Progenitor cell of endocrine pancreas (in vitro differentiated cells): ENCODE measurements around the gene PDP2. TPM values are rescaled to one million over a fixed set of nuclear protein-coding genes. Genes with fewer than 3 reads are reported as not detected.

Experiments used
- DNase-seq: peaks from one replicate; pipeline ENCODE4 v3.0.0; 2021; ENCODE audit warnings: low spot score; ENCODE audit not compliant: unreplicated experiment
- H3K27ac Mint-ChIP-seq: 2 replicates; pipeline ENCODE4 v1.8.0; 2021; ENCODE audit warnings: mild to moderate bottlenecking, moderate library complexity, mixed read lengths
- H3K27me3 Mint-ChIP-seq: 2 replicates; pipeline ENCODE4 v1.8.0; 2021; ENCODE audit warnings: mixed read lengths
- H3K36me3 Mint-ChIP-seq: 2 replicates; pipeline ENCODE4 v1.8.0; 2022; ENCODE audit warnings: mixed read lengths; ENCODE audit not compliant: insufficient read depth
- H3K4me1 Mint-ChIP-seq: 2 replicates; pipeline ENCODE4 v1.8.0; 2021; ENCODE audit warnings: low read depth, mixed read lengths
- H3K4me3 Mint-ChIP-seq: 2 replicates; pipeline ENCODE4 v1.8.0; 2021; ENCODE audit warnings: low read depth, mild to moderate bottlenecking, moderate library complexity, mixed read lengths
- H3K9me3 Mint-ChIP-seq: 2 replicates; pipeline ENCODE4 v1.8.0; 2021; ENCODE audit warnings: low read depth, mixed read lengths
- total RNA-seq: library from RNA; stranded (reverse); gene quantifications from 2 replicates; pipeline ENCODE4 v1.2.1, GENCODE V29; 2021
- TF ChIP-seq, protein P1 (sequence below): fragments of 200-600 bp; sonication (generic); IDR thresholded peaks from one replicate; pipeline ENCODE4 v1.5.0; 2021; ENCODE audit warnings: antibody characterized with exemption, mild to moderate bottlenecking; ENCODE audit not compliant: unreplicated experiment

Gene PDP2
- total RNA-seq, 1 donor from 2014 or later, result 17.0 TPM

DNA sequence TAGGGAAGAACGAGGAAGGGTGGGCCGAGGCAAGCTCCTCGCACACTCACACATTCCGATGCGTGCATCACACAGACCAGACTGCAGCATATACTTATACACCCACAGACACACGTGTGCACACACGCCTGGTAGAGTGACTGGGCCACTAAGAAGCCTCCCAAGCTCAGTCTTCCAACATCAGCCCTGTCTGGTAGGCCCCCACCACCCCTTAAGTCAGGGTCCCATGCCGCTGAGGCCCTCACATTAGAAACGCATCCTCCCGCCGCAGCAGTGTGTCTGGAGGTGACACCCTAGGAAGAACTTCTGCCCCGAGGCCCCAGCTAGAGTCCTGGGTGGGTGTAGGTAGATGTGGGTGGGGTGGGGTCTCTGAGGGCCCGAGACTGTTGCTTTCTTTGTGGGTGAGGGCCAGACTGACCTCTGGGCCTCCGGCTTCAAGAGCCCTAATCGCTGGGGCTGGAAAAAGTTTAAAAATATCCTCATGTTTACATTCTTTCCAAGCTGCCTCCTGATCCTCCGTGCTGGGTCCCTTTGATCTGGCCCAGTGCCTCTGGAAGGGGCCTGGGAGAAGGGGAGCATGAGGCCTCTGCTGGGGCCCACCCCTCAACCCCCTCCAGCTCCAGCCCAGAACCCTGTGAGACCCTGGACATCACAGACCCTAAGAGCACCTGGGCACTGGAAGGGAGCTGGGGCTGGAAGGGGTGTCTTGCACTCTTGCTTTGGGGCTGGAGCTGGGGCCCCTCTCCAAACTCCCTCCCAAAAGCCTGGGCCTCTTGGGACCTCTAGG lies 24.7 kb downstream of the PDP2 start:
- Mint-ChIP-seq H3K9me3 (no peaks in the 10 kb centered on the region), H3K27me3 (peaks cover 11% of the 10 kb centered on the region), H3K4me3 (no peak overlapping the region), H3K4me1 (peaks cover 11% of the 10 kb centered on the region), H3K27ac (no peak overlapping the region), H3K36me3 (no peaks in the 10 kb centered on the region)
- TF ChIP-seq, protein P1, sequence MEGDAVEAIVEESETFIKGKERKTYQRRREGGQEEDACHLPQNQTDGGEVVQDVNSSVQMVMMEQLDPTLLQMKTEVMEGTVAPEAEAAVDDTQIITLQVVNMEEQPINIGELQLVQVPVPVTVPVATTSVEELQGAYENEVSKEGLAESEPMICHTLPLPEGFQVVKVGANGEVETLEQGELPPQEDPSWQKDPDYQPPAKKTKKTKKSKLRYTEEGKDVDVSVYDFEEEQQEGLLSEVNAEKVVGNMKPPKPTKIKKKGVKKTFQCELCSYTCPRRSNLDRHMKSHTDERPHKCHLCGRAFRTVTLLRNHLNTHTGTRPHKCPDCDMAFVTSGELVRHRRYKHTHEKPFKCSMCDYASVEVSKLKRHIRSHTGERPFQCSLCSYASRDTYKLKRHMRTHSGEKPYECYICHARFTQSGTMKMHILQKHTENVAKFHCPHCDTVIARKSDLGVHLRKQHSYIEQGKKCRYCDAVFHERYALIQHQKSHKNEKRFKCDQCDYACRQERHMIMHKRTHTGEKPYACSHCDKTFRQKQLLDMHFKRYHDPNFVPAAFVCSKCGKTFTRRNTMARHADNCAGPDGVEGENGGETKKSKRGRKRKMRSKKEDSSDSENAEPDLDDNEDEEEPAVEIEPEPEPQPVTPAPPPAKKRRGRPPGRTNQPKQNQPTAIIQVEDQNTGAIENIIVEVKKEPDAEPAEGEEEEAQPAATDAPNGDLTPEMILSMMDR, result no peak
- no peak for DNase-seq

DNA sequence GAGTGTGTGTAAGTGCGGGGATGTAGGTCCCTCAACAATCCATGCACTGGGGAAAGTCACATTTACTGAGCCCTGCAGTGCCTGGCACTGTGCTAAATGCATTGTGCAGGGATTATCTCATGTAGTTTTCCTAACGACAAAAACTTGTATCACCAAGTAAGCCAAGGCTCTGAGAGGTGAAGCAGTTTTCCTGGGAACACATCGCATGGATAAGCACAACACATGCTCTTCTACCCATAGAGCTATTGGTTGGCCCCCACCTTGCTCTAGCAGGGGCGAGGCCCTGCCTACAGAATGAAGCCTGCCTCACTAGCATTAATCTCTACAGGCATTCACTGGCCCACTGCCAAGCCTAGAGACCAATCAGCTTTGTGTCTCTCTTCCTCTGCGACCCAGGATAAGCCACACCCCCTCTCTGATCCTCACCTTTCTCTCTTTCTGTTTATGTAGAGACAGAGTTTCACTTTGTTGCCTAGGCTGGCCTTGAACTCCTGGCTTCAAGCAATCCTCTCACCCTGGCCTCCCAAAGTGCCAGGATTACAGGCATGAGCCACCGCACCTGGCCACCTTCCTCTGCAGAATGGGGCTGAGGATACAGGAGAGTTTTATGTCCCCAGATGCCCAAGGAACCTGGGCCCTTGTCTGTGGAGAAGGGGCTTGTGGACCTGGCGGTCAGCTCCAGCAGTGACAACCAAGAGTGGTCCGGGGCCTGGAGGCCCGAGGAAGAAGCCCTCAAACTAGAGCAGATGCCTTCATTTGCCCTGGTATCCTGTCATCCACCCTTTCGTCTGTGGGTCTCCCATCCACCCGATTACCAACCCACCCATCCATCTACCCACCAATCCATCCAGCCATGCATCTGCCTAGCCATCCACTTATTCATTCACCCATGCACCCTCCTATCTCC lies 25.6 kb downstream of the PDP2 start:
- no peaks in the 10 kb centered on the region for H3K9me3 Mint-ChIP-seq
- H3K4me1 Mint-ChIP-seq, result peaks cover 7% of the 10 kb centered on the region
- no peak overlapping the region for H3K4me3 Mint-ChIP-seq
- DNase-seq, result no peak
- H3K27ac Mint-ChIP-seq, result no peak overlapping the region
- H3K36me3 Mint-ChIP-seq, result no peaks in the 10 kb centered on the region
- TF ChIP-seq, protein P1, result no peak
- peaks cover 11% of the 10 kb centered on the region for H3K27me3 Mint-ChIP-seq

DNA sequence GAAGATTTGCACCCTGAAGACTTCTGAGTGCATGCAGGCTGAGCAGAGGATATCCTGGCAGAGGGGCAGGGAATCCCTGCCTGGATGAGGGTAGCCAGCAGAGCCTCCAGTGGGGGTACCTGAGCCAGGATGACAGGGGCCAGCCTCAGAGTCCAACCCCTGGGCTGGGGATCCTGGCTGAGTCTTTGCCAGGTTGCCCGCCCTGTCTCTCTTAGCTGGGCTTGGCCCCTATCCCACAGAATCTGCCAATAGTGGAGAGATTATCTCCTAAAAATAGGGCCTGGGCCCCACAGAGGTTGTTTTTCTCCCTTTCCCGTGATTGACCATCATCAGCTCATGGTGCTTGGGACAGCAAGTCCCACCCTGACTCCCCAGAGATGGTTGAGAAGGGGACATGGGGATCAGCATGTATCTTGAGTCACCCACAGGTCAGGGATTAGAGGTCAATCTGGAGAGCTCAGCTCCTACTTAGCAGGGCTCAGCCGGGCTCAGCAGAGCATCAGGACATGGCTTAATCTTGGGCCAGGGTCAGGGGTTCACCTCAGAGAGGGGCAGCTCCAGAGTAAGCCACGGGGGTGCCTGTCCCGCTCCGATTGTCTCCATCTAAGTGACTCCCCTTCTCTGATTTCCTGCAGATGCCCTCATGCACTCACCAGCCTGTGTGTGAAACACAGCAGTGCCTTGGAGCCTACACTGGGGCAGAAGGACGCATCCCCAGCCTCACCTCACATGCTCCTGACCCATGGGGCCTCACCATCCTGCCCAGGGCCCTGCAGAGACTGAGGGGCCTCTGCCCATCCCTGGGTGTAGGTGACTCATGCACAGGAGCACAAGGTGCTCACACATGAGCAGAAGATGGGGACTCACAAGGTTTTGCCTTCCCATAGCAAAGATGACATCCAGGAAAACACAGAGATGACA lies 26.9 kb downstream of the PDP2 start:
- TF ChIP-seq, protein P1, result no peak
- DNase-seq, result no peak
- no peaks in the 10 kb centered on the region for H3K9me3 Mint-ChIP-seq
- H3K36me3 Mint-ChIP-seq, result no peaks in the 10 kb centered on the region
- H3K4me3 Mint-ChIP-seq, result no peak overlapping the region
- H3K27me3 Mint-ChIP-seq, result peaks cover 15% of the 10 kb centered on the region
- H3K4me1 Mint-ChIP-seq, result peaks cover 6% of the 10 kb centered on the region
- no peak overlapping the region for H3K27ac Mint-ChIP-seq

DNA sequence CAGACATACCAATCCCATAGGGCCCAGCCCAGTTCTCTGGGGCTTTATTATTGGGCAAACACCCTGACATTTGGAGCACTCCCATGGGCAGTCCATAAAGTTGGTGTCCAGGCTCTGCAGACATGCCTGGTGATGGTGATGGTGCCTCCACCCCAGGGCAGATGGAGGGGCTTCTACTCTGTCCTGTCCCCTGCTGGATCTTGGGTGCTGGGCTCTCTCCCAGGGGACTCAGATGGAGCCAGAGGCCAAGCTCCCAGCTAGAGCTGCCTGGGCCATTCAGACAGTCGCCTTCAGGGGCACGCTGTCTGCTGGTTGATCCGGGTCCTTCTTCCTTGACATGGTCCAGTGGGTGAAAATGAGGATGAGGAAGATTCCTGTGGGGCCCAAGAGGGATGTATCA lies 27.8 kb downstream of the PDP2 start:
- Mint-ChIP-seq H3K4me1 (peaks cover 6% of the 10 kb centered on the region), H3K27ac (no peak overlapping the region), H3K36me3 (no peaks in the 10 kb centered on the region), H3K27me3 (peaks cover 15% of the 10 kb centered on the region), H3K9me3 (no peaks in the 10 kb centered on the region), H3K4me3 (no peak overlapping the region)
- TF ChIP-seq, protein P1, result no peak
- no peak for DNase-seq
